DOHH2 (cell line): ENCODE results near the gene TPH2.

ENCODE experiments used
- EZH2phosphoT487 ChIP-seq: fragments of 200-600 bp; sonication (generic); IDR thresholded peaks from 2 replicates; pipeline ENCODE4 v1.6.1; 2017; ENCODE audit warnings: borderline replicate concordance, mild to moderate bottlenecking, antibody characterized with exemption, low read length, moderate library complexity, mixed read lengths
- TF ChIP-seq, protein P1 (sequence below): fragments of 200-600 bp; sonication (generic); IDR thresholded peaks from one replicate; pipeline ENCODE4 v1.5.1; 2014; ENCODE audit warnings: antibody characterized with exemption, mild to moderate bottlenecking, low read depth, low read length; ENCODE audit not compliant: poor library complexity, severe bottlenecking

DNA sequence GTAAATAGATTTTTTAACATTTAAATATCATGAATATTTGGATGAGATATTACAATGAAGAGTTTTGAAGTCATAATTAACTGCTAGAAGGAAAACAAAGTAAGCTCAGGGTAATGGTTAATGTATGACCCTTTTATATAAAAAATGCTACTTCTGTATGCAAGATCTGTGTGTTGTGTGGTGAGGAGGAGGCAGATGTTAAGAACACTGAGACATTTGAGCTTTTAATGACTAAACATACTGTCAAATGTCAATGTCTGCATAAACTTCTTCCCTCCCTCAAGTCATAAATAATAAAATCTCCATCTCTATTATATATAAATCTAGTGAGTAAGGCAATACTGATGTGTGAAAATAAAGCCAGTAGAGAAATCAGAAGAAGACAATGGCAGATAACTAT lies 1.4 kb downstream of the TPH2 start:
- TF ChIP-seq, protein P1, sequence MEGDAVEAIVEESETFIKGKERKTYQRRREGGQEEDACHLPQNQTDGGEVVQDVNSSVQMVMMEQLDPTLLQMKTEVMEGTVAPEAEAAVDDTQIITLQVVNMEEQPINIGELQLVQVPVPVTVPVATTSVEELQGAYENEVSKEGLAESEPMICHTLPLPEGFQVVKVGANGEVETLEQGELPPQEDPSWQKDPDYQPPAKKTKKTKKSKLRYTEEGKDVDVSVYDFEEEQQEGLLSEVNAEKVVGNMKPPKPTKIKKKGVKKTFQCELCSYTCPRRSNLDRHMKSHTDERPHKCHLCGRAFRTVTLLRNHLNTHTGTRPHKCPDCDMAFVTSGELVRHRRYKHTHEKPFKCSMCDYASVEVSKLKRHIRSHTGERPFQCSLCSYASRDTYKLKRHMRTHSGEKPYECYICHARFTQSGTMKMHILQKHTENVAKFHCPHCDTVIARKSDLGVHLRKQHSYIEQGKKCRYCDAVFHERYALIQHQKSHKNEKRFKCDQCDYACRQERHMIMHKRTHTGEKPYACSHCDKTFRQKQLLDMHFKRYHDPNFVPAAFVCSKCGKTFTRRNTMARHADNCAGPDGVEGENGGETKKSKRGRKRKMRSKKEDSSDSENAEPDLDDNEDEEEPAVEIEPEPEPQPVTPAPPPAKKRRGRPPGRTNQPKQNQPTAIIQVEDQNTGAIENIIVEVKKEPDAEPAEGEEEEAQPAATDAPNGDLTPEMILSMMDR, result no peak
- TF ChIP-seq EZH2phosphoT487, result no peak
